GM19455 (cell line): ENCODE results near the gene GRAMD2B.
A peak's percentile ranks its signal among the peaks of the same experiment; 100 is the strongest.
"Not testable (repeated sequence)": the region's sequence is repeated elsewhere in the genome, so short reads cannot be mapped to it uniquely, and the experiment has no call there.

ENCODE experiments used
- ATAC-seq: cut with Tn5 transposase; IDR thresholded peaks from one replicate; pipeline ENCODE4 v1.9.1; 2021; ENCODE audit not compliant: unreplicated experiment

The GRAMD2B gene

DNA sequence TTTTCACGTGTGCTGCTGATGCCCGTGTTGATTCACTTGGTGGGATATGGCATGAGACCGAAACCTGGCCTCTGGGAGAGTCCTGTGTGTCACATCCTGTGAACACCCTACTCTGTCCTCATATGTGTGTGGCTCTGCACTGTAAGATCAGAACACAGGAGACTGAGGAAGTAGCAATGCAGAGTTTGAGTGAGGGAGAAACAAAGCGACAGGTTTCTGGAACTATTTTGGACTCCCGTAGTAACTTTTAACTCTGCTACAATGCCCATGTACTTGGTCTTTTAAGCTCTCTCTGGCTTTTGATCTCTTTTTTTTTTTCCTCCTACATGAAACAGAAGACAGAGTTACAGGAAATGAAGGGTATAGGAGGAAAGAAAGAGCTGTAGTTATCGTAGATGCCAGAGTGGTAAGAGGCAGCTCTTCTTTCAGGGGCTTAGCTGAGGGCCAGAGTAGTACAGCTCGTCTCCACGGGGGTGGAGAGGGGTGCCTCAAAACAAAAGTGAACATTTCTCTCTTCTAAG is 26.6 kb downstream of the GRAMD2B start:
- ATAC-seq, result peak; percentile 78

DNA sequence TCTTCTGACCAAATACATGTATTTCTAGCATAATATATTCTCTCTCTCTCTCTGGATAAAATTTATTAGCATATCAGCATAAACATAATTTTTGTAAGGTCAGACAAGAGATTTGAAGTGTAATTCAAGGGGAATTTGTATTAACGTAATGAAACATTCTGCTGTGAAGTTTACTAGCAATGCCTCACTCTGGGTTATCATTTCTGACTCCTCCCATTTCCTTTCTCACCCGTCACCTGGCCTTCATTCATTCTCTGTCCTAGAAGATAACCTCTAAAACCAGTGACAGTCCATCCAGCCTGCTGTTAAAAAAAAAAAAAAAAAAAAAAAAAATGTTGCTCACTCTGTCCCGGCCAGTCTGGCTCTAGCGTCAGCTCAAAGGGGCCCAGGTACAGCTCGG is 27.1 kb downstream of the GRAMD2B start:
- ATAC-seq, result peak; percentile 76

DNA sequence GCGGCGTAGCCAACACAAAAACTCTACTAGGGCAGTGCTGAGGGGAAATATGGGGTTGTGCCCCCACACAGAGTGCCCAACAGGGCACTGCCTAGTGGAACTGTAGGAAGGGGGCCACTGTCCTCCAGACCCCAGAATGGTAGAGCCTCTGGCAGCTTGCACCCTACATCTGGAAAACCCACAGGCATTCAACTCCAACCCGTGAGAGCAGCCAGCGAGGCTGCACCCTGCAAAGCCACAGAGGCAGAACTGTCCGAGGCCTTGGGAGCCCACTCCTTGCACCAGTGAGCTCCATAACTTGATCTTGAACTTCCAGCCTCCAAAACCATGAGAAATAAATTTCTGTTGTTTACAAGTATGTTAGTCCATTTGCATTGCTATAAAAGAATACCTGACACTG is 27.7 kb downstream of the GRAMD2B start:
- no peak for ATAC-seq

DNA sequence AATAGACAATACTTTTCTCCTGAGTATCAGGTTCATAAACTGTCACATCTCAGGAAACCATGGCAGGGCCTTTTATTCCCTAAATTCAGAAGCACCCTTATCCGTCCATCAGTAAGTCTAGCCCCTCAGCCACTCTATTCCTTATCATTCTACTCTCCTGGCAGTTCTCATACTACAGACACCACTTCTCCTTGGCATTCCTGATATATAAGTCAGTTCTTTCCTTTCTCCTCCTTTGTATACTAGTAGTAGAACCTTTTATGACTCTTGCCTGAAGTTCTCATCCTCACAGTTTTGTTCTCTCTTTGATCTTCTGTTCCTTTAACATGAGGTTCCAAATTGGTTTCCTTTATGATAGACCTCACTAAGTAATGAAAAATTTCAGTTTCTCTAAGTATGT is 29.3 kb downstream of the GRAMD2B start:
- no peak for ATAC-seq

DNA sequence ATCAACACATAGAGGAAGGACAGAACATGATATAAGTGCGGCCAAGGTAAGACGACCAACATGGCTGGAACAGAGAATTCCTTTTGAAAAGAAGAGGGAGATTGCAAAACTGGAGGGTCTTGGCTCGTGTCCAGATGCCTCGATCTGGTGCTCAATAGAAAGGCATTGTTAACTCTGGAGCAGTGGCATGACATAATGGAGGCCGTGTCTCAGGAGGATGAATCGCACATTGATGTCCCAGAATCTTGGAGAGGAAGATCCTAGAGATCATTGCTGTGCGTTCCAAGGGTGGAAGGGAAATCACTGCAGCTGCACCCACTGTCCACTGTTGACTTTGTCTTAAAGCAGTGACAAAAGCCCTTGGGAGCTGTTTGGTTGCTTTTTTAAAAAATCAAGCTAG is 30.9 kb downstream of the GRAMD2B start:
- ATAC-seq, result no peak

DNA sequence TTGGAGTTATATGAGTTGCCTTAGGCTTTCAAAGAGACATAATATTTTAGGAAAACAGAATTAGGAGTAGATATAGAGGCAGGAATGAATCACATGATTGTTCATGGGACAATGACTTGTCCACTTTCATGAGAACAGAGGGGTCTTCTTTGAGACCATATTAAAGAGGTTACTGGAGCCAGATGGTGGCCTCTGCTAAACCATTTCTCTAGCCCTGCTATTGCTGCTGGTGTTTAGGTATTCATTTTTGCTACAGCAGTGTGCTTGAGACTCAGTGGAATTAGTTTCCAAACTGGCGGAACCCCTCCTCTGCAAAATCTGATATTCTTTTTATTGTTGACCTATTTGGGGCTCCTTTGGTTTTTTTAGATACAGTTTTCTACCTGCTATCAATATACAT is 31.3 kb downstream of the GRAMD2B start:
- no peak for ATAC-seq

DNA sequence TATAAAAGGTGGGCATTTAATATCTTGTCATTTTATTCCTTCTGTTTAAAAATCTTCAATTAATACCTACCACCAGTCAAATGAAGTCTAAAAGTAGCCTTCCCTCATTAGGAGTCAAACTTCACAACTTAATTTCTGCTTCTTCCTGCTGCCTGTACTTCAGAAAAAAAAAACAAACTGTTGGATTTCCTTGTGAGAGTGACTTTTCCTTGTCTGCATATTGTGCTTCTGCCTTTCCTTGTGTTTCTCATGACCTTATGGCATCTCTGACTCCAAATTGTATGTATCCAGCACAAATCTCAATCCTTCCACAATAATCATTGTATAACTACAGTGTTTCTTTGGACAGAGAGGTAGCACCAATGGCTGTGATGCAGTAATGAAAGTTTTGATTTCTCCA is 32.1 kb downstream of the GRAMD2B start:
- ATAC-seq, result no peak

DNA sequence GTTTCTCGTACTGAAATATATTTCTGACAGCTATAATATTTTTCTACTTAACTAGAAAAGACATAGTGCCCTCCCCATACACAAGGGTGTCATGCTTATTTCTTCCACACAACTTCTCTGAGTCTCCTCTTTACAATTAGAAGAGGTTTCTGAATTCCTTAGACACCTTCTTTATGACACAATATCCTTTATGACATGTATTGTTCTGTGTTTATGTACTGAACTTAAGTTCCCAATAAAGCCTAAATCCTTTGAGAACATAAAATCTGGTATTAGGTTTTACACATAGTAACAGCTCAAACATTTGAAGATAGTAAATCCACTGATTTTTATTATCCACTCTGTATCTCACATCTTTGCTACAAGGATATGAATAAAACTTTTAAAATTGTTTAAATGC is 32.5 kb downstream of the GRAMD2B start:
- no peak for ATAC-seq

DNA sequence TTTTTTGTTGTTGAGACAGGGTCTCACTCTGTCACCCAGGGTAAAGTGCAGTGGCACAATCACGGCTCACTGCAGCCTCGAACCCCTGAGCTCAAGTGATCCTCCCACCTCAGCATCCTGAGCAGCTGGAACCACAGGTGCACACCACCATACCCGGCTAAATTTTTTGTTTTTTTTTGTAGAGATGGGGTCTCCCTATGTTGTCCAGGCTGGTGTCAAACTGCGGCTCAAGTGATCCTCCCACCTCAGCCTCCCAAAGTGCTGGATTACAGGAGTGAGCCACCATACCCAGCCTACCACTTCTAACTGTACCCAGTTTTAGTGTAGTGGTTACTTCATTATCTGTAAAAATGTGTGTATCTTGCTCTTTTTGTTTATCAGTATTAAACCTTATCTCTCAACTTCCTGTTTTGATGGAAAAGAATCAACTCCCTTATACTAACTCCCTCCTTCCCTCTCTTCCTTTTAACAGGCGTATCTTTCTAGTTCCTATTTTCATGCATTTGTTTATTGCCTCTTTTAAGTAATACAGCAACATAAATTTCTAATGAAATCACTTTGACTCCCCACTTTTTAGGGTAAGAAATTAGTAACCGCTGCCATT is 33.1 kb downstream of the GRAMD2B start:
- ATAC-seq, result no peak

DNA sequence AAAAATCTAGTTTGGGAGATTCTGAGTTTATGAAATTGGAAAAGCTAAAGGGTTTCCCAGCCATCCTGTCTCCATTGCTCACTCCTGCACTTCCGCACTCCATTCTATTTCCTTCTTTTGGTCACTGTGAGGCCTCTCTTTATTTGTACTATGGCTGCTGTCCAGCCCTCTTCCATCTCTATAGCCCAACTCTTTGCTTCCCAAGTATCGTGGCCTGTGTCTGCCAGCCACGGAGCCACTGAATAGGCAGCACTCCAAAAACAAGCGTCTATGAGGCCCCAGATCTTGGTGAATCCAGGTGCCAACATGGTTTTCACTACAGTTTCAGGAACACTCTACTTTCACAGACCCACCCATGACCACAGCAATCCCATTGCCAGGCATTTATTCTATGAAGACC is 37.2 kb downstream of the GRAMD2B start:
- ATAC-seq, result no peak

DNA sequence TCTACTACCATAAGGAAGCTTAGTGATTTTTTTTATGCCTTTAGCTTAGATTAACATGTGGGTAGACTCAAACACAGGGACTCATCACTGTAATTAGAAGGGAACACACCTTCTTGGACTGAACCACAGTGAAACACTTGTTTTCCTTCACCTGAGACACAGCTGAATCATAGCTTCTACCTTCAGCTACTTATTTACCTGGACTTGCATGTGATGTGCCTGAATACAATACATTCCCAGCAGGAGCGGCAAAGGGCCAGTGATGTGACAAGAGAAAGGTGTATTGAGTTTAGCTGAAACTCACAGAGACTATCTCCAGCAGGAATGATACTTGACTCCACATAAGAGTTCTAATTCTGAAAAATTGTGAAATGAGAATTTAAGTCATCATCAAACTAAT is 37.8 kb downstream of the GRAMD2B start:
- ATAC-seq, result no peak

DNA sequence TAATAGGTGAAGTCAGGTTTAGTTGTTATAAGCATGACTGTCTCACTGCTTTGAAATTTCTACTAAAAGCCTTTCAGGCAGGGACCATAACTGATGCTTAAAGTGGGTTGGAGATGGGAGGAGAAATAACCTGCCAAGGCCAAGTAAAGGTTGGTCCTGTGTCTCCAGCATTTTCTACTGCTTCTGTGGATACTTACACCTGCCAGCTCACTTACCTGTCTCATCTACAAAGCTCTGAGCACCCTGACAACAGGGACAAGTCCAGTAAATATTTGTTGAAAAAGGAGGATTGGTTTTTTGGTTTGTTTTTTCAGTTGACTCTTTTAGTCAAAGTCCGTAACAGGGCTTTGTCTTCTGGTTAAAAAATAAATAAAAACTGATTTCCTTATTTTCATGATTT is 38.6 kb downstream of the GRAMD2B start:
- peak; percentile 12 for ATAC-seq

DNA sequence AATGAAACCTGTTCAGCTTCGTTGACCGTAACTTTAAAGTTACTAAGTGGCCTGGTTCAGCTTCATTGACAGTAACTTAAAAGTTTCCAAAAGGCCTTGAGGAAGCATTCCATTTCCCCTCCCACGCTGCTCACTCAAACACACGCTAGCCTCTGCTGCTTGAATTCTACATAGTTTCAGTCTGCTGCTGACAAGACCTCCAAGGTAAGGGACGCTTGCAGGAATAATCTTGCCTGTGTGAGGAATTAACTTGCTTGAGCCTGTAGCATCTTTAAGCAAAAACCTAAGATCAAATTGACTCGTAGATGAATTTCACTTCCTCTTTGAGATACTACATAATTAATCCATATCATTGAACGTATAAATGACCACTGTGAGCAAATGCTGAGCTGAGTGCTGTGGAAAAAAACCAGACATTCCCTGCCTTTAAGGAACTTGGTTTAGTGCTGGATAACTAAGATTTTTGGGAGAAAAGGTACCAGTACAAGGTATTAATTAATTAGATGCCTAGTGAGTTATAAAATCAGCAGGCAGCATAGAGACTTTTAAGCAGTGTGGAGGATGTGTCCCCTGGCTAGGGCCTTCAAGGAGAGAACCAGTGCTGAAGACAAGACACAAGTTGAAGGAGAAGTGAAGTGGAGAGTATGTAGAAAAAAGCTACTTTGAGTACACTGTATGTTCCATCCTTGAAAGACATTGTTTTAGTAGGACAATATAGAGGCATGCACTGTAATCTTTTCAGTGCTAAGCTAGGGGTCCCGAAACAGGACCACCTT is 39.2 kb downstream of the GRAMD2B start:
- ATAC-seq, result peak; percentile 68

DNA sequence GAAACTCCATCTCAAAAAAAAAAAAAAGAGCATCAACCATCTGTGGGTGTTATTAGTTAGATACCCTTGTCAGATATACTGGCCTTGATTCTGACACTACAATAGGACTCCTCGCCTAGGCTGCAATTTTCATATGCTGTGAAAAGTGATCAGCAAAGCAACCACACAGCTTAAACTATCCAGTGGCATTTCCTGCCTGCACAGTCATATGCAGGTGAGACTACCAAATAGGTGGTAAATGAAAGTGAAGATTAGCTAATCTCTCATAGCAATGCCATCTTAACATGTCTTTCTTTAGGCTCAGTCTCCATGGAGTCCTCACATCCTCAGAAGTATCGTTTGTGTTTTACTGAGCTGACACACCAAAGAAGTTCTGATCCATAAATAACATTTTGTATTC is 40.8 kb downstream of the GRAMD2B start:
- no peak for ATAC-seq

DNA sequence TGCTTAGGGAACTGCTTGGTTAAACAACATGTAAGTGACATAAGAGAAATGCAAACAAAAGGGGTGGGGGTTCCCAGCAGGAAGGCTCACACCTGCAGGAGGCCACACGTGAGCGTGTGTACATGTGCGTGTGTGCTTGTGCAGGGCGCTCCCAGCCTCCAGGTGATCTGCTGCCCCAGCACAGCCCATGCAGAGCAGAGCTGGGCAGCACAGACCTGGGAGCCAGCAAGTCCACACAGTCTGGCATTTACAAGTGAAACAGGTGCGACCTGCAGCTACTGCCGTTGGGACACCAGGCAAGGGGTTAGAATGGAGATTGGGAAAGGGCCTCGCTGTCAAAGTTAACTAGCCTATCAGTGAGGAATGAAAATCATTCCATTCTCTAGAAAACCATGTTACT is 41.8 kb downstream of the GRAMD2B start:
- no peak for ATAC-seq

DNA sequence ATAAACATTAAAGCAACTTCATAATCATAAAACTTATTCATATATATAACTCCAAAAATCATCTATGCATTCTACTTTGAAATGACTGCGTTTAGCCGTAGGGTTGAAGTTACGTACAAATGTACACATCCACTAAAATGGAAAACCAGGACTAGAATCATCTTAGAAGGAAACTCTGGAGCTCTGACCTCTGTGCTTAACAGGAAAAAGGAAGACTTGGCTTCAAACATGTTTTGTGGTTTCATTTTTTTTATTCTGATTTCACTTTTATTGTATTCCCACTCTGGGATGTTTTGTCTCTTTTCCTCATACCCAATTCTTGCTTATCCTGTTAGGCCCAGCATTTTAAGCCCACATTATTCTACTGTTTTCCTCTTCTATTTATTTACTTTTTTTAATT is 44.9 kb downstream of the GRAMD2B start:
- no peak for ATAC-seq

DNA sequence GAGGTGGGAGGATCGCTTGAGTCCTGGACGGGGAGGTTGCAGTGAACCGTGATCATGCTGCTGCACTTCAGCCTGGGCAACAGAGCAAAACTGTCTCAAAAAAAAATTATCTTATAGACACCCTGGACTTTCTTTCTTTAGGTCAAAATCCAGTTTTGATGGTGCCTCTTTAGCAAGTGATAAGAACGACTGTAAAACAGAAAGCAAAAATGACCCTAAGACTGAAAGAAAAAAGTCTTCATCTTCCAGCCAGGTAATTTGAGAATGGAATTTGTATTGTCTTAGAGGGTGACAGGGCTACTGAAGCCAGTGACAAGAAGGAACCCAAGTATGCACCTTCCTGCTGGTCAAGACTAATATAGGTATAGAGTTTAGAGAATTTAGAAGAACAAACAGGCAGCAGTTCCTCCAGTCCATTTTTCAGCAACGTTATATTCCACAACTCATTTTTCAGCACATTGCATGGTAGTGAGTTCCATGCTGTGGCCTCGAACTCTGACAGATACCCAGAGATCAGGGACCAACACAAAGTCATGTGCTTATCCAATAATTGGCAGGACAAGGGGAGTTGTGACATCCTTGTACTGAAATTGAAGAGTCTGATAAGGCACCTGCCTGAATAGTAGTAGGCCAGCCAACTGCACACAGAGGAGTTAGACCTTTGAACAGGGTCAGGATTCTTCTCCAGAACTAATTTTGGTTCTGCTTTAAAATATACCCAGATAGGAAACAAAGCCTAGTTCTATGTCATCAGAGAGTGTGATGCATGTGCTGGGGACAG is 46.5 kb downstream of the GRAMD2B start:
- ATAC-seq, result no peak

DNA sequence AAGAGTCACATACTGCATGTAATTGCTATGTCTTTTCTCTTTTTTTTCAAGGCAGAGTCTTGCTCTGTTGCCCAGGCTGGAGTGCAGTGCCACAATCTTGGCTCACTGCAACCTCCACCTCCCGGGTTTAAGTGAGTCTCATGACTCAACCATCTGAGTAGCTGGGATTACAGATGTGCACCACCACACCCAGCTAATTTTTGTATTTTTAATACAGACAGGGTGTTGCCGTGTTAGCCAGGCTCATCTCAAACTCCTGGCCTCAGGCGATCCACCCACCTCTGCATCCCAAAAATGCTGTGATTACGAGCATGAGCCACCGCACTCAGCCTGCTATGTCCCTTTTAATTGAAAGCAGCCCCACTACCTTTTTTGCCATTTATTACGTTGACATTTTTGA is 47.3 kb downstream of the GRAMD2B start:
- not testable (repeated sequence) for ATAC-seq

DNA sequence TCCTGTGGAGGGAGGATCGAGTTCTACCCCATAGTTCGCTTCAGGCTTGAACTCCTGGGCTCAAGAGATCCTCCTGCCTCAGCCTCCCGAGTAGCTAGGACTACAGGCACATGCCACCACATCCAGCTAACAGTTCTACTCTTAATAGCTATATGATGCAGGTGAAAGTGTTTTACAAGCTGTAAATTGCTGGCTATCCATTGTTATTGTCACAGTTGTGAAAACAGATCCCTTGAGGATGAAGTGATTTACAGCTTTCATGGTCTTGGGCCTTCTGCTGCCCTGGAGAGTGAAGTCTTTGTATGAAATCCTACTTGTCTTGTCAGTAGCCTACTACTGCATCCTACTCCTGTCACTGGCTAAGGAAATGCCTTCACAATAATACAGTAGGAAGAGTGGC is 48.0 kb downstream of the GRAMD2B start:
- no peak for ATAC-seq

DNA sequence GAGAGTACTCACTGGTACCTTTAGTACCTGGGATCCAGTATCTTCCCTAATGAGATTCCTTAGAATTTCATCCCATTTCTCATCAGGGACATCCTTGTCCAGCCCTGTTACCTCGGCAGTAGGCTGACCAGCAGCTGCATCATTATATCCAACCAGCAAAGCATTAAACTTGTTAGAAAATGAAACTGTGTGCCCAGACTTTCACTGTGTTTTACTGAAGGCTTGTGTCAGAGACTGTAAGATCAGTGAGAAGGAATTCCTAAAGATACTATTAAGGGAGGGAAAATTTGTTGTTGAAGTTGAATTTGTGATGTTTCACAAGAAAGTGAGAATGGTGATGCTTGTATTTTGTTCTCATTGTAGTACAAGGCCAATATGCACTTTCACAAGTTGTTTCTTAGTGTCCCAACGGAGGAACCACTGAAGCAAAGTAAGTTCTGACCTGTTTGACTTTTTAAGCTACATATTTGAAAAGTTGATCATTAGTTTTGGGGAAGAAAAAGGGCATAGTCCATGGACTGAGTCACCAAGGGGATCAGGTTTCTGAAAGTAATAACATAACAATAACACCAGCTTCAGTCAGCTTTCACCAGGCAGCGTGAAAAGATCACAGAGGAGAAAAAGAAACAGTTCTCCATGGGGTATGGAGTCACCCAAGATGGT is 48.8 kb downstream of the GRAMD2B start:
- ATAC-seq, result no peak

DNA sequence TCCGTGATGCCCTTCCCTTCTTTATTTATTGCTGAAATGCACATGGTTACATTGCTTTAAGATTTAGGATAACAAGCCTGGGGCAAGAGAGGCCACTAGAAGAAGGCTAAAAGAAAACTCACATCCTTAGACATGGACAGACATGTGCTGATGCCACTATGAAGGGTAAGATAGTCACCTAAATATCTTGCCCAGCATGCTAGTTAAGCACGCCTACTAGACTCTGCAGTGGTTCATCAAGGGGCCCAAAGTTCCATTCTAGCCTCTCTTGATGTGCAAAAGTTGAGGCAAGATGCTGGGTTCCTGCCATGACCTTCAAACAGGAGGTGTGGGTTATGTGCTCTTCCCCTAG is 49.3 kb downstream of the GRAMD2B start:
- ATAC-seq, result no peak
